SKM-1 (cell line): ENCODE data around the gene OSBPL1A.

Experiments
- DNase-seq: peaks from one replicate; lab custom pipeline; 2025; ENCODE audit not compliant: unreplicated experiment; lab: John Stamatoyannopoulos, UW

The OSBPL1A gene

DNA sequence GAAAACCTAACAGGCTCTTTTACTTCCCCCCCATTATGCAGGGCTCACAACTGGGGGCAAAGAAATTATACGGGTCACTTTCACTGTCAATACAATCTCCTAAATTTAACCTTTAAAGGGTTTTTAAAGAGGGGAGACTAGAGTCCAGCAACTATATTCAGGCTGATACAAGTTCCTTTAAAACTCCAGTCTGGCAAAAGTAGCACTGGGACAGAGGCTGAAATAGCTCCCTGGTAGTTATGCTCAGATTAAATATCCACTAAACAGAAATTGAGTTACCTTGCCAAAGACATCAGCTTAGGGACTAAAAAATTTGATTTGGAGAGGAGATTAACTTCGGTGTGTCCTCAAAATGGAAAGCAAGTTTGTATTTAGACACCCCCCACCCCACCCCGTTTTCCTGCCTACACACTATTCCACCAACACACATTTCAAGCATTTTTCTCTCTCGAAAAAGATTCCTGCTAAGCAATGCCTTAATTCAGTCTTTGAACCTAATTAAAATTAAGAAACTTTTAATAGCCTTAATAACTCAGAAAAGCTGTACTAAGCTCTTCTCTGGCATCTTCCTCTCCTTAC, 127.2 kb downstream of the OSBPL1A start:
- no peak for DNase-seq

GRCh38 chr18:24268784-24269550, 128.7 kb downstream of the OSBPL1A start:
- no peak for DNase-seq

DNA sequence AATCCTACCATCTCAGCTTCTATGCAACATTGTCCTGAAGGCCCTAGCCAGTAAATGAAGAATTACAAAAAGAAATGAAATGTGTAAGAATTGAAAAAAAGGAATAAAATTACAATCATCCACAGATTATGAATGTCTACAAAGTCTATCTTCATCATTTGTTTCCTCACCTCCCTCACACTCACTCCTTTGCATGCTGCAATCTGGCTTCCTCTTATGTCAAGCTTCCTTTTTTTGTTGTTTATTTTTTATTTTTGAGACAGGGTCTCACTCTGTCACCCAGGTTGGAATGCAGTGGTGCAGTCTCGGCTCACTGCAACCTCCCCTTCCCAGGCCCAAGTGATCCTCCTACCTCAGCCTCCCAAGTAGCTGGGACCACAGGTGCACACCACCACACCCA, 129.7 kb downstream of the OSBPL1A start:
- DNase-seq: no peak

DNA sequence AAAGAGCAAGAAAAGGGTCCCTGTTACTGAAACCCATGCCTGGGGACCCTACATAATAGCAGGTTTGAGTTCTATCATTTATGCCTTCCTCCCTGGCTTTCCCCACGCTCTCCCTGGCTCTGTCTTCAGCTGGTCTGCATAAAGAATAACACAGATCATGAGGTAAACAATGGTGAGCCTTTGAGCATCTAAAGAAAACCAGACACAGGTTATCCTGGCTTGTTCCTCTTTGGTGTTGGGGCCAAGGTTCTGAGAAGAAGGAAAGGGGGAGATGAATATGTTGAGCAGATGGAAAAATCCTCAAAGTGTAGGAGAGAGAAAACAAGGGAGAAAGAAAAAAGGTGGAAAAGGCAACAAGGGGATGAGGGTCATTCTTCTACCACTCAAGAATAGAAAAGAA, 131.5 kb downstream of the OSBPL1A start:
- DNase-seq: no peak

DNA sequence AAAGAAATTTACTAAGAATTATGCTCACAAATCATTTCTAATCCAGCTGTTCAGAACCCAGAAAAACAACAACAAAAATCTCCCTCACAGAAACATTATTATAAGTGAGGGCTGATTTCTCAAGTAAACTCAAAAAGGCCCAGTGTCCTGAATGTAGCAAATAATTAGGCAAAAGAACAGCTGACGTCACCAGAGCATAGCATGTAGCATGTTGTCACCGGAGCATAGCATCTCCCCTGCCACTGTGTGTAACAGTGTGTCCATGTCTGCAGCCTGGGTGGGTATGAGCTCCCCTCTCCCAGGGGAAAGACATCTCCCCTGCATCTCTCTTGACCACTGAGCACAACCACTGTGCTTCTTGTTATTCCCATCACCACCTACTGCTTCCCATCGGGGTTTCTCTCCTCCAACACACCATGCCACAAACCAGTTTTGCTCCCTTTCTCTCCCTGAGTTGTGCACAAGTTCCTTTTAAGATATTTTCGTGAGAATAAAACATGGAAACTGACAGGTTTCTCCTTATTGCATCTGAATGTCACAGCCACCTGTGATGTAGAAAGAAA, 132.0 kb downstream of the OSBPL1A start:
- no peak for DNase-seq

DNA sequence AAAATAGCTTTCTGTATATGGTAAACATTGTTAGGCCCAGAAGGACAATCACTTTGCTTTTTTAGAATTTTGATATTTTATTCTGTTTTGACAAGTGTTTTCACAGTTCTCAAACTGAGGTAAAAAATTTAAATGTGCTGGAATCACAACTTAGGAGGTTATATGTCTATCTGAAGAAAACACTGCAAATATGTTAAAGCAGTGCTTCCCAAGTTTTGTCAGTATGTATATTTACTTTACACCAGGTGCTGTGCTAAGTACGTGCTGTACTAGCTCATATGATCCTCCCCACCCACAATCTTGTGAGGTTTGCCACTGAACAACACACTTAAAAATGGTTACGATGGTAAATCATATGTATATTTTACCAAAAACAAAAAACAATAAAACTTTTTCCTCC, 134.6 kb downstream of the OSBPL1A start:
- no peak for DNase-seq

GRCh38 chr18:24262087-24262486, 135.5 kb downstream of the OSBPL1A start:
- no peak for DNase-seq

DNA sequence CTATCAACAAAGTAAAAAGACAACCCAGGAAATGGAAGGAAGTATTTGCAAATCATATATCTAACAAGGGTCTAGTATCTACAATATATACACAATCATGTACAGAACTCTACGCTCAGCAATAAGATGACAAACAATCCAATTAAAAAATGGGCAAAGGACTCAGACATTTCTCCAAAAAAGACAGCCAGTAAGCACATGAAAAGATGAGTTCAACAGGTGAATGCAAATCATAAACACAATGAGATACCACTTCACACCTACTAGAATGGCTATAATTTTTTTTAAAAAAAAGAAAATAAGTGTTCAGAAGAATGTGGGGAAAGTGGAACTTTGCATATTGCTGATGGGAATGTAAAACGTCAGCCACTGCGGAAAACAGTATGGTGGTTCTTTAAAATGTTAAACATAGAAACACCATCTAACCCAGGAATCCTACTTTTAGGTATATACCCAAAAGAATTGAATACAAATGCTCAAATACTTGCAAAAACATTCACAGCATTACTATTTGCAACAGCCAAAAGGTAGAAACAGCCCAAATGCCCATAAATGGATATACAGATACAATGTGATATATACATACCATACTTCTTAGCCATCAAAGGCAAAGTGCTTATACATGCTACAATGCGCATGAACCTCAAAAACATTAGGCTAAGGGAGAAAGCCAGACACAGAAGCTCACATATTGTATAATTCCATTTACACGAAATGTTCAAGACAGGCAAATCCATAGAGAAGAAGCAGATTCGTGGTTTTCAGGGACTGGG, 137.6 kb downstream of the OSBPL1A start:
- DNase-seq: no peak

- no peak for DNase-seq
Measured at GRCh38 chr18:24254071-24254470, 143.6 kb downstream of the OSBPL1A start.

- no peak for DNase-seq
Measured at GRCh38 chr18:24249716-24250115, 147.9 kb downstream of the OSBPL1A start.

DNA sequence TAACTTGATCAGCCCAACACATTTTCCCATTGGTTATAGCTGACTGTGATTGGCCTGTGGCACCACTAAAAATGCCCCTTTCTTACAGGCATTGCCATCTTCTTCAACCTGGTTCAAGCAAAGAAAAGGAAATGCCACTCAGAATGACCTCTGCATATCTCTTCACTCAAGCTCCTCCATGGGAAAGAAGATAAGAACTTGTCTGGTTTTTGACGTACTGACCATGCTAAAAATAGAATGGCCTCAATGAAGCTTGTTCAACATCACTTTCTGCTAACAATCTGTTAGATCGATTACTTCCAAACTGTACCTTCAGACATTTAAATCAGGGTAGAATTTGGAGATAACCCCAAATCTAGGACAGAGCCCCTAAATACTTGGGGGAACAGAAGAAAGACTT, 149.3 kb downstream of the OSBPL1A start:
- no peak for DNase-seq

DNA sequence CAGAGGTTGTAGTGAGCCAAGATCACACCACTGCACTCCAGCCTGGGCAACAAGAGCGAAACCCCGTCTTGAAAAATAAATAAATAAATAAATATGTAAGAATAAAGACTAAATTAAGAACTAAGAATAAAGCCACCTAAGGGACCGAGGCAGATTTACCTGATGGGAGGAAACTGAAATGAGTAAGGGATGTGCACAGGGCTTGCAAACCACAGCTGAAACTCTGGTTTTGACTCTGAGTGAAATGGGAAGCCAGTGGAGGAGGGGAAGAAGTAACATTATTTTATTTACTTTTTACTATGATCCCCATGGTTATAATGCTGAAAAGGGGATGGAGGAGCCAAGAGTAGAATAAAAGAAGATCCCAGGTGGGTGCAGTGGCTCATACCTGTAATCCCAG, 151.5 kb downstream of the OSBPL1A start:
- DNase-seq: no peak

DNA sequence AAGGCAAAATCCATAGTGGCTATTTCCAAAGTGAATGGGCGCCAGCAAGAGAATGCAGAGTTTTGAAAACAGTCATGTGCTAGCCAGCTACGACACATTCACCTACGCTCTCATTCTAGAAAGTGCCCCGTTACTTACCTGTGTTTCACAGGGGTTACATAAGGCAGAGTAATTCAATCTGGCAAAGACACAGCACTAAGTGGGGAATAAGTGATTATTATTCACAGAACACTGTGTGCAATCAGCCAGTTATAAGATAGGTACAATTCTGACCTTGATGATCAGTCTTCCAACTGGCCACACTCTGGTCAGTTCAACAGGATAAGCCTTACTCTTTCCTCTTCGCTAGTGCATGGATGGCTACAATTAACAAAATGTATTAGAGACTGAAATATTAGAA, 152.9 kb downstream of the OSBPL1A start:
- DNase-seq: no peak

DNA sequence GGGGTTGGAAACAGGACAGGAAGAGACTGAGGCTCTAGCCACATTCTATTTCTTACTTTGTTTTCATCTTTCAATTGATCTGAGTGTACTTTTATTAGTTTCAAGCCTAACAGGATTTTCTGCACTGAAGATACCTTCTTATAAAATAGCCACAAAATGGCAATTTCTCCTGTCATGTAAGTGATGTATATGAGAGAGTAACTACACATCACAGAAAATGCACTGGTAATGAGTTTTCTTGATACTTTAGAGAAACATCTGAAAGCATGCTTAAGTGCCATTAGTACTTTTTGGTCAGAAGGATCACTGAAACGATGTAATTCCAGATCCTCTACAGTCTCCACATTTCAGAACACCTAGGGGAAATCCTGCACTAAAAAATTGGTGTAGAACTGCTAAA, 153.9 kb downstream of the OSBPL1A start:
- no peak for DNase-seq

DNA sequence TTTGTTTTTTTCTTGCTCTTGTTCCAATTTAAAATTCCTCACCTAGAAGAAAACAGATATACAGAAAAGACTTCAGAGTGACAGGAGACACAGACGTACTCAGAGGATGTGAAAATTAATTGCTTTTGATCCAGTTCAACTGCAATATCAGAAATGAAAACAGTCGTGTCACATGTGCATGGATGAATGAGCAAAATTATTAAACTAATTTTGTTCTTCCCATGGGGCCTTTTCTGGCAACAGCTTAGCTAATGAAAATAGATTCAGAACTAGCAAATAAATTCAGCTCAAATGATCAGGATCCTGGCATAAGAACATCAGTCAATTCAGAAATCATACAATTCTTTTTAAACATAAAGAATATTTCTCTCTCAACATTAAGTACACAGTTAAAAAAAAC, 158.3 kb downstream of the OSBPL1A start:
- DNase-seq: no peak

- DNase-seq: no peak
Measured at GRCh38 chr18:24238387-24238786, 159.2 kb downstream of the OSBPL1A start.

- DNase-seq: no peak
Measured at GRCh38 chr18:24234850-24235418, 162.7 kb downstream of the OSBPL1A start.

DNA sequence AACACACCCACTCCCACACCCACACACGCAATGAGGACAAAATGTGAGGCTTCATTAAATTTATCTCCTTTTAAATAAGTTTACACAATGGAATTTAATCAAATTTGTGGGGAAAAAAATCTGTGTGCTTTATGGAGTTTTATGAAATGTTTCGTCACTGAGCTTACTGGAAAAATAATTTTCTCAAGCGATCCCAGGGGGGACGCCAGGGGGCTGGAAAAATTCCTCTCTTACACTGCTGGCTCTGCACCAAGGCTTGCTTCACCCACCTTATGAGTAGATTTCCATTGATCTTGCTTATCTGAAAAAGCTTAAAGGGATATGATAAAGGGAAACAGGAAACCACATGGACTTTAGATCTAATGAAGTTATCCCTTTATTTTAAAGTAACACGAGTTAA, 163.3 kb downstream of the OSBPL1A start:
- no peak for DNase-seq

DNA sequence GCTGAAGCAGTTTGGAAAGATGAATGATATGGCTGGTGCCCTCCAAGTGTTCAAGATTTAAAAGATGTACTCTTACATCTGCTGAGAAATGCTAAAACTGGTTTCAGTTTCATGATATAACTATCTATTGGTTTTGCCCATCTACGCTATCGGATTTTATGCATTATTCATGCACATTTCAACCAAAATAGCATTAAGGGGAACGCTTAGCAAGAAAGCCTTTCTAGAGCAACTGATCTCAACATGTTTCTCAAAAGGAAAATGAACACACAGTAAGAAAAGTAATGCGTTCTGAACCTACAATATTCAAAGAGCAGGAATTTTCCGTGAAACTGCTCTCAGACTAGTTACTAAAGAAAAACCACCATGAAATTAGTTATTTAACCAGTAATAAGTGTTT, 164.8 kb downstream of the OSBPL1A start:
- no peak for DNase-seq

GRCh38 chr18:24231773-24232735, 165.6 kb downstream of the OSBPL1A start:
- no peak for DNase-seq
